H1 (cell line): ENCODE results near the gene AGER. TPM values are rescaled to one million over a fixed set of nuclear protein-coding genes. Genes with fewer than 3 reads are reported as not detected.
"Not testable (repeated sequence)": the region's sequence is repeated elsewhere in the genome, so short reads cannot be mapped to it uniquely, and the experiment has no call there.

ENCODE experiments used
- CTCF ChIA-PET: fragments of 300-600 bp; sonication (Branson Sonifier 250); formaldehyde crosslinking; loops from one replicate; lab custom pipeline; 2021; ENCODE audit not compliant: partially characterized antibody; lab: Charles Lee
- POLR2A ChIA-PET: fragments of 300-600 bp; sonication (Branson Sonifier 250); formaldehyde crosslinking; loops from one replicate; lab custom pipeline; 2021; ENCODE audit warnings: inconsistent platforms; ENCODE audit not compliant: partially characterized antibody; lab: Charles Lee
- DNase-seq, 2 experiments: peaks; one replicate each; pipeline versions ENCODE4 v3.0.0 to v3.0.0-alpha.2; 2010 to 2022; ENCODE audit warnings: low spot score in 2 of 2, low read depth in 1 of 2, mixed read lengths in 1 of 2
- FAIRE-seq: peaks from 2 replicates; lab custom pipeline; 2011; peaks lifted over from hg19 to GRCh38; lab: Jason Lieb, UNC
- H2AFZ ChIP-seq: 2 replicates; pipeline ENCODE4 v1.8.1; 2012; ENCODE audit warnings: low read length, inconsistent platforms
- H2AK5ac ChIP-seq: 2 replicates; pipeline ENCODE4 v1.6.1; 2013; ENCODE audit warnings: low read depth, low read length
- H2BK120ac ChIP-seq: replicated peaks from 2 replicates; pipeline ENCODE3; 2013; ENCODE audit warnings: low read depth, low read length, inconsistent platforms
- H2BK12ac ChIP-seq: 2 replicates; pipeline ENCODE4 v1.6.1; 2013; ENCODE audit warnings: low read depth, low read length
- H2BK15ac ChIP-seq: 2 replicates; pipeline ENCODE4 v1.6.1; 2013; ENCODE audit warnings: low read length
- H2BK20ac ChIP-seq: 2 replicates; pipeline ENCODE4 v1.6.1; 2013; ENCODE audit warnings: low read length
- H2BK5ac ChIP-seq: 2 replicates; pipeline ENCODE4 v1.6.1; 2013; ENCODE audit warnings: low read depth, low read length
- H3K14ac ChIP-seq: 2 replicates; pipeline ENCODE4 v1.6.1; 2013; ENCODE audit warnings: inconsistent platforms; ENCODE audit not compliant: insufficient read length
- H3K18ac ChIP-seq: 2 replicates; pipeline ENCODE4 v1.6.1; 2013; ENCODE audit warnings: low read length; ENCODE audit errors: extremely low read depth
- H3K23ac ChIP-seq: 2 replicates; pipeline ENCODE4 v1.6.1; 2013; ENCODE audit warnings: inconsistent platforms; ENCODE audit not compliant: insufficient read length
- H3K23me2 ChIP-seq: 2 replicates; pipeline ENCODE4 v1.6.1; 2013; ENCODE audit warnings: low read depth, low read length
- H3K27ac ChIP-seq: 2 replicates; pipeline ENCODE4 v1.6.1; 2011; ENCODE audit warnings: low read depth, low read length, inconsistent platforms
- H3K27me3 ChIP-seq, 4 experiments: replicated peaks in 1 of 4; 1 replicate in 1 of 4; 2 replicates in 3 of 4; pipeline versions ENCODE4 v1.6.1 to v1.8.1; 2011 to 2013; ENCODE audit warnings: low read length in 3 of 4, mild to moderate bottlenecking in 3 of 4, inconsistent platforms in 2 of 4, mixed read lengths in 2 of 4, moderate library complexity in 1 of 4; ENCODE audit not compliant: control insufficient read depth in 3 of 4, insufficient read depth in 3 of 4; ENCODE audit errors: extremely low read depth in 1 of 4
- H3K36me3 ChIP-seq, 4 experiments: 2 replicates each; pipeline versions ENCODE4 v1.6.1 to v1.8.1; 2011 to 2013; ENCODE audit warnings: mild to moderate bottlenecking in 4 of 4, low read length in 3 of 4, moderate library complexity in 2 of 4, control low read depth in 1 of 4, inconsistent platforms in 1 of 4; ENCODE audit not compliant: insufficient read depth in 4 of 4, control insufficient read depth in 2 of 4
- H3K4ac ChIP-seq: replicated peaks from 2 replicates; pipeline ENCODE3; 2013; ENCODE audit warnings: low read length, low read depth, mixed read lengths, inconsistent platforms; ENCODE audit not compliant: insufficient read length
- H3K4me1 ChIP-seq, 4 experiments: replicated peaks in 1 of 4; 1 replicate in 1 of 4; 2 replicates in 3 of 4; pipeline versions ENCODE4 v1.6.1 to v1.8.1; 2011 to 2013; ENCODE audit warnings: low read length in 3 of 4, inconsistent platforms in 2 of 4, mixed read lengths in 1 of 4; ENCODE audit not compliant: insufficient read depth in 4 of 4, control insufficient read depth in 3 of 4
- H3K4me2 ChIP-seq, 2 experiments: 2 replicates each; pipeline versions ENCODE4 v1.6.1 to v1.8.1; 2011 to 2013; ENCODE audit warnings: low read depth in 2 of 2, low read length in 2 of 2, control low read depth in 1 of 2, inconsistent platforms in 1 of 2, mild to moderate bottlenecking in 1 of 2; ENCODE audit not compliant: insufficient read depth in 1 of 2
- H3K4me3 ChIP-seq, 4 experiments: fragments of 200-600, 300-600 bp in 1 of 4; sonication (generic), shearing (Covaris generic), sonication (Bioruptor Twin) in 1 of 4; 2 replicates each; pipeline versions ENCODE4 v1.5.1 to v1.8.1; 2011 to 2016; ENCODE audit warnings: low read length in 4 of 4, low read depth in 3 of 4, control low read depth in 2 of 4, inconsistent platforms in 2 of 4, mild to moderate bottlenecking in 2 of 4, mixed read lengths in 1 of 4, moderate library complexity in 1 of 4; ENCODE audit not compliant: insufficient read depth in 2 of 4; ENCODE audit errors: extremely low read depth in 1 of 4
- H3K56ac ChIP-seq: replicated peaks from 2 replicates; pipeline ENCODE3; 2013; ENCODE audit warnings: low read depth, mild to moderate bottlenecking, mixed read lengths, low read length, inconsistent platforms; ENCODE audit not compliant: insufficient read length
- H3K79me1 ChIP-seq: 2 replicates; pipeline ENCODE4 v1.6.1; 2013; ENCODE audit warnings: low read depth, low read length, control low read depth
- H3K79me2 ChIP-seq, 2 experiments: 2 replicates each; pipeline versions ENCODE4 v1.6.1 to v1.8.1; 2012 to 2013; ENCODE audit warnings: low read length in 2 of 2, mild to moderate bottlenecking in 2 of 2, inconsistent platforms in 1 of 2; ENCODE audit not compliant: insufficient read depth in 2 of 2, control insufficient read depth in 1 of 2
- H3K9ac ChIP-seq, 4 experiments: replicated peaks in 1 of 4; 1 replicate in 1 of 4; 2 replicates in 3 of 4; pipeline versions ENCODE4 v1.6.1 to v1.8.1; 2011 to 2013; ENCODE audit warnings: low read depth in 3 of 4, low read length in 3 of 4, control low read depth in 2 of 4, mild to moderate bottlenecking in 2 of 4, moderate library complexity in 2 of 4, inconsistent platforms in 1 of 4; ENCODE audit errors: extremely low read depth in 1 of 4
- H3K9me3 ChIP-seq, 2 experiments: 2 replicates each; pipeline versions ENCODE4 v1.6.1 to v1.8.1; 2012 to 2013; ENCODE audit warnings: mild to moderate bottlenecking in 2 of 2, moderate library complexity in 2 of 2, control low read depth in 1 of 2, inconsistent platforms in 1 of 2, low read depth in 1 of 2, low read length in 1 of 2, mixed read lengths in 1 of 2; ENCODE audit not compliant: insufficient read depth in 2 of 2
- H4K20me1 ChIP-seq, 2 experiments: replicated peaks in 1 of 2; 2 replicates each; pipeline versions ENCODE3 to v1.8.1; 2011 to 2013; ENCODE audit warnings: inconsistent platforms in 2 of 2, low read length in 2 of 2, mild to moderate bottlenecking in 1 of 2; ENCODE audit not compliant: insufficient read depth in 2 of 2, control insufficient read depth in 1 of 2
- H4K5ac ChIP-seq: 2 replicates; pipeline ENCODE4 v1.6.1; 2013; ENCODE audit warnings: low read length, low read depth, mixed read lengths, inconsistent platforms; ENCODE audit not compliant: insufficient read length
- H4K8ac ChIP-seq: 2 replicates; pipeline ENCODE4 v1.8.0; 2013; ENCODE audit warnings: mild to moderate bottlenecking, moderate library complexity, low read length, inconsistent platforms; ENCODE audit not compliant: insufficient read depth; ENCODE audit errors: extremely low read depth
- H4K91ac ChIP-seq: replicated peaks from 2 replicates; pipeline ENCODE3; 2013; ENCODE audit warnings: low read length, mixed read lengths, inconsistent platforms; ENCODE audit not compliant: insufficient read length
- WGBS, 2 experiments: shearing (Covaris generic) in 1 of 2; methylation state at CpG; one replicate each; pipeline versions ENCODE4 v1.1.6 to v1.1.7; 2013 to 2015; ENCODE audit warnings: low lambda C conversion rate in 2 of 2, mixed read lengths in 2 of 2, inconsistent platforms in 1 of 2, low coverage in 1 of 2, missing lambda C conversion rate in 1 of 2; ENCODE audit not compliant: insufficient replicate concordance in 2 of 2, insufficient coverage in 1 of 2, insufficient read length in 1 of 2; ENCODE audit errors: extremely low coverage in 1 of 2, missing lambda C conversion rate in 1 of 2; 5-methylcytosine and 5-hydroxymethylcytosine counted together
- polyA plus RNA-seq, 7 experiments: library from polyadenylated mRNA; depleted of rRNA in 3 of 7; stranded (reverse) in 5 of 7; unstranded in 2 of 7; fragments of >200 nt in 5 of 7; fragments of 200-250 nt in 2 of 7; gene quantifications; 1 replicate in 5 of 7; 2 replicates in 1 of 7; 4 replicates in 1 of 7; pipeline versions ENCODE4 v1.2.1 to v1.2.3, GENCODE V29; 2011 to 2013; ENCODE audit warnings: missing spikeins in 2 of 7, mixed read lengths in 2 of 7
- total RNA-seq: library from RNA; stranded (reverse); fragmentation: NEBNext Ultra II Directional; extraction: Animal tissue kit (Norgen Biotek cat#: 25700); gene quantifications from 2 replicates; pipeline ENCODE4 v1.2.1, GENCODE V29; 2021

The AGER gene
- total and polyA plus RNA-seq, 2 of the 8 experiments (the other 6 are each of a cell fraction or from before 2014, with no cell fraction given), result 3.8 to 10.9 TPM

DNA sequence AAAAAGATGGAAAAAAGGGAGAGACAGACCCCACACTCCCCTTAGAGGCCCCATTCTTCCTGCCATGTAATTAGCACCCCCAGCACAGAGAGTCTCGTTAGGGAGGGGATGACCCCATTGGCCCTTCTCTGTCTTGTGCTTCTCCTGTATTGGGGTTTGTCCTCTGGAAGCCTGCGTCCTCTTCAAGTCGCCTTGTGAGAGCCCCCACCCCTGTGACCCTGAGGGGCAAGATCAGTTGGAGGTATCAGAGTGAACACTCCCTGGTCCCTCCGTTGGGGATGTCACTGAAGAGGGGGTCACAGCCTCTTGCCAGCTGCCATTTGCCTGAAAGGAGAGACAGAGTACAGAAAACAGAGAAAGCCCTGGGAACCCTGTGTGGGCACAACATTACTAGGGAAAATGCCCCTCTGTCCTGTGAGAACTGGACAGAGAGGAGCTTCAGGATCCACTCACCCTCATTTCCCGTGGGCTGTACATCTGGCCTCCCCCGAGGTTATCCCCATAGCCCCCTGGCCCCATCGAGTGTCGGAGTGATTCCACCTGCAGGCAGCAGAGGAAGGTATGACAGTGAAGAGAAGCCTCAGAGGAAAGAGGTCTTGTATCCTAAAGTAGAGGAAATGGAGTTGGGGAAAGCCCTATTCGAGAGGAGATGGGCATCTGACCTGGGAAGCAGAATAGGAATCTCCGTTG lies 2.2 kb upstream of the AGER start:
- not testable (repeated sequence) for H3K27me3 ChIP-seq, H4K5ac ChIP-seq, H3K4me2 ChIP-seq, H3K18ac ChIP-seq, H2BK20ac ChIP-seq, H3K27ac ChIP-seq, DNase-seq, H3K23ac ChIP-seq, H3K56ac ChIP-seq, H4K8ac ChIP-seq, FAIRE-seq, H2BK12ac ChIP-seq, H3K4me3 ChIP-seq, H4K91ac ChIP-seq, H3K79me1 ChIP-seq, H2BK5ac ChIP-seq, H3K9me3 ChIP-seq, H3K4ac ChIP-seq, H3K14ac ChIP-seq, H2BK120ac ChIP-seq, H2AK5ac ChIP-seq, H3K23me2 ChIP-seq, H4K20me1 ChIP-seq, H3K9ac ChIP-seq, H2AFZ ChIP-seq, H2BK15ac ChIP-seq
- POLR2A ChIA-PET, result interaction anchor here (0.7 to 13.3 kb wide), 5 partner anchors 7 to 35 kb away, joined by 3 to 194 read pairs (median 4); partner anchors contain the start of genes AGPAT1, PRRT1 and RNF5
- WGBS, 2 experiments, result 81% methylated on average over 9 of the region's 10 CpGs; no CpG with 5 or more reads in 1 of the 2 experiments
- CTCF ChIA-PET, result interaction anchor here (3.2 kb wide), 1 partner anchor 68 kb away, joined by 13 read pairs; no protein-coding TSS in a partner anchor
- peaks cover 5 to 28% (median 26%) of the 10 kb centered on the region in 4 experiments for H3K36me3 ChIP-seq
- peaks cover 0 to 13% of the 10 kb centered on the region in 2 experiments; a peak in 2 of 4 replicates for H3K79me2 ChIP-seq
- peaks cover 0 to 14% (median 7%) of the 10 kb centered on the region in 4 experiments; a peak in 6 of 7 replicates for H3K4me1 ChIP-seq
